DMS53 treated with DMSO at 0.1 percent for 48 hours (cell line): ENCODE data around the gene PPP2R3B.
"Not testable (repeated sequence)": the region's sequence is repeated elsewhere in the genome, so short reads cannot be mapped to it uniquely, and the experiment has no call there.

Experiments used
- DNase-seq: peaks from one replicate; lab custom pipeline; 2025; ENCODE audit not compliant: unreplicated experiment; lab: John Stamatoyannopoulos, UW

The PPP2R3B gene

GRCh38 chrX:386768-387575 is at the start of gene PPP2R3B:
TSS of gene PPP2R3B (minus strand) at chrX:386907. CDS start at chrX:386691, 216 bp downstream.
- DNase-seq: no peak

GRCh38 chrX:435536-436122 is 48.9 kb upstream of the PPP2R3B start:
- DNase-seq: no peak

DNA sequence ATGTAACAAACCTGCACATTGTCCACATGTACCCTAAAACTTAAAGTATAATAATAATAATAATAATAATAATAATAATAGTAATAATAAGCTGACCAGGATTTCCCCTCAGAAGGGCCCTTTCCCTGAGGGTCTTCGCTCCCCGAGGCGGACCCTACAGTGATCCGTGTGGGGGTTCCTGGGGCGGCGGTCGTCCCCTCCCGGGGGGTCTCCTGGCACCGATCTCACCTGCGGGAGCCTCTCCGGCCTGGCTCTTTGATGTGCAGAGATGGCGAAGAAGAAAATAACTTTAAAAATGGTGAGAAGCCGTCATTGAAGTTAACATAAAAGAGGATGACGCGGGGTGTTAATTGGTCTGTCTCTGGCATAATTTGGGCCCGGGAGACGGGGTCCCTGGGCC is 48.2 kb upstream of the PPP2R3B start:
- DNase-seq: no peak

GRCh38 chrX:433771-434170 is 47.1 kb upstream of the PPP2R3B start:
- DNase-seq: no peak

GRCh38 chrX:432666-433065 is 46.0 kb upstream of the PPP2R3B start:
- DNase-seq: not testable (repeated sequence)

GRCh38 chrX:431492-432111 is 44.9 kb upstream of the PPP2R3B start:
- no peak for DNase-seq

DNA sequence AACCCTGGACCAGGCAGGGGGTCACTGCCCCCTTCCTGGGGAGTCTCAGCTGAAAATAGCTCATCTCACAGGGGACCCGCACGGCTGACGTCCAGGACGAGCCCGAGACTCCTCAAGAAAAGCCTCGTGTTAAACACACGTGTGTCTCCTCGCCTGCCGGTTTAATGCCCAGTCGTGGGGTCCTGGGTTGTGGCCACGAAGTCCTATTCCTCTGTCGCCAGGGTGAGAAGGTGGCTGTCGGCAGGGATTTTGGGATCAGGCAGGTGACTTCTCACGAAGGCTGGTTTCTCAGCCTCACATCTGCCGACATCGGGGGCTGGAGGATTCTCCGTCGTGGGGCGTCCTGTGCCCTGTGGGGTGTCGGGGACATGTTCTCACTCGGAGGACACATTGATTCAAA is 44.3 kb upstream of the PPP2R3B start:
- no peak for DNase-seq

GRCh38 chrX:429266-429825 is 42.6 kb upstream of the PPP2R3B start:
- DNase-seq: no peak

DNA sequence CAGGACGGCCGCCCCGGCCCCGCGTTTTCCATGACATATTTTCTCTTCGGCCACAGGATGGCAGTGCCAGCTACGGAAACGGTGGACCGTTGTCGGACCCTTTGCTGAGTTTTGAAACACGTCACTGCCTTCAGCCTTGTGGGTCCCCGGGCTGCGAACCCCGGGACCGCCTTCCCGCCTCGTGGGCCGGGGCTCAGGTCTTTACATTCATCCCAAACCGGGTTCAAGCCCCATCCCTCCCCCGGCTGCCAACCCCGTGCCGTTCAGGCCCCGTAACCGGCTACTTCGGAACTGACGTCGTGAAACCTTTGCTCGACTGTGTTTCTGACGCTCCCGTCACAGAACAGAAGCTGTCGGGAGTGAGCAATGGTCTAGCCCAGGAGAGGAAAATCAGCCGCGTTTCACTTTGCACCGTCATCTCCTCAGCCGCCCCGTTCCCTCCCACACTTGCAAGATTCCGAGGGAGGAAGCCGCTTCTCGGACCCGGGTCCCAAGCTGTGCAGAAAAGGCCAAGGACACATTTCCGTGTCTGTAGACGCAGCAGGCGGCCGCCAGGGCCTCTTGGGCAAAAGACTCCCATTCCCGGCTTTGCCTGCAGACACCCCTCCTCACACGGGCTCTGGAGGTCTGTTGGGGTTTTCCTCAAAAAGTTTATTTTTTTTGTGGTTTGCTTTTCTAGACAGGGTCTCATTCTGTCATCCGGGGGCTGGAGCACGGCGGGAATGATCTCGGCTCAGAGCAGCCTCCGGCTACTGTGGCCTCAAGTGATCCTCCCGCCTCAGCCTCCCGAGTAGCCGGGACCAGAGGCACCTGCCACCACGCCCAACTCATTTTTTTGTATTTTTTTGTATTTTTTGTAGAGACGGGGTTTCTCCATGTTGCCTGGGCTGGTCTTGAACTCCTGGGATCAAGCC is 41.4 kb upstream of the PPP2R3B start:
- DNase-seq: no peak

DNA sequence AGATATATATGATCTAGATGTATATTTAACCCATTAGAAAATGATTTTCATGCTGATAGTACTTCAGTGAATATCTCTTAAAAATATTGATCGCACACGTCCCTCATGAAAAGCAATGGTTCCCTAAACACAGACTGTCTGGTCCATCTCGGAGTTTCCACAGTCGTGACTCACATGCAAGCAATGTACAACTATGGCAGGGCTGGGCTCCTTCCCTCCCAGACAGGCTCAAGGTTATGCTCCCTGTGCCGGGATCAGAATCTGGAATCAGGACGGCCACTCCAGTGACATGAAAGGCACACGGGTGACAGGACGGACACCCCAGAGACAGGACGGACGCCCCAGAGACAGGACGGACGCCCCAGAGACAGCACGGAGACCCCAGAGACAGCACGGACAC is 40.2 kb upstream of the PPP2R3B start:
- DNase-seq: no peak

DNA sequence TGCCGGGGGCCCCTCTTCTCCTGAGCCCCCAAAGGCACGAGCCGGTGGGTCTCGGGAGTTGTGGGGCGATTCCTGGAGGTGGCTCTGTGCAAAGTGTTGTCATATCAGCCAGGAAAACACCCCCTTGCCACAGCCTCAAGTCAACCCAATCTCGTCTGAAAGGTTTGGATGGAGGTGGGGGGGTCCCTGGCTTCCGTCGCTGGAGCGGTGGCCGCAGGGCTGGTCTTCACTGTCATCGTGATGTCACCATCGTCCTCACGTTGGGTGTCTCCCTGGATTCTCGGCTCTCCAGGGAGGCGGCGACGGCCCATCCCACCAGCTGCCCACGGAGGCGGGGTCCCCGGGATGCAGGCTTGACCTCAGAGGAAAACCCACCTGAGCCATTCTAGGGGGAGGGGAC is 38.3 kb upstream of the PPP2R3B start:
- DNase-seq: no peak

DNA sequence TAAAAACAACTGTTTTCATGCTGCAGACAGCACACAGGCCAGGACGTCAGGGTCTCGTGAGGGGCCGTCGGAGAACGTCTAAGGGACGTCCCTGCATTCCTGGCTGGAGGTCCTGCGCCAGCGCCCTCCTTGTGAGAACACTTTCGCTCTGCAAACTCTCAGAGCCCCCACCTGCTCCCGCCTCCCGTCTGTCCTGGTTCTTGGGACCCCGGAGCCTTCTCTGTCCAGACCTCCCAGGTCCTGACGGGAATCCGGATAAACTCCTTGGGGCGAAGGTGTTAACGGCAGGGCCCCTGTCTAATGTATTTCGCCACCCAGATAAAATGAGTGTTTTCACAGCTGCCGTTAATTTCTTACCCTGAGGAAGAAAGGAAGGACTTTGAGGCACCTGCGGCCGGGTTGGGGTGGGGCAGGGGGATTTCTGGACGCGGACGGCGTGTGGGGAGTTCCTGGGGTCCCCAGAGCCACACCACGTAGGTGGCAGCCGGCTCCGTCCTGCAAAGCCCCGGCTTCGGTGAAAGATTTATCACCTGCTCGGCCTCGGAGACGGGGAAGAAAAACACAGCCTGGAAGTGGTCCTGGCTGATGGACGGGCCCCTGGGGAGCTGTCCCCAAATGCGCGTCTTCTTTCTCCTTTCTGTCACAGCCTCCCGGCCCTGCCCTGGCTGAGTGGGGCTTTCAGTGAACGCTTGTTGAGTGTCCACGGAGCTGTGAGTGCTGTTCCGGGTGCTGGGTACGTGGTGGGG is 35.1 kb upstream of the PPP2R3B start:
- DNase-seq: no peak

DNA sequence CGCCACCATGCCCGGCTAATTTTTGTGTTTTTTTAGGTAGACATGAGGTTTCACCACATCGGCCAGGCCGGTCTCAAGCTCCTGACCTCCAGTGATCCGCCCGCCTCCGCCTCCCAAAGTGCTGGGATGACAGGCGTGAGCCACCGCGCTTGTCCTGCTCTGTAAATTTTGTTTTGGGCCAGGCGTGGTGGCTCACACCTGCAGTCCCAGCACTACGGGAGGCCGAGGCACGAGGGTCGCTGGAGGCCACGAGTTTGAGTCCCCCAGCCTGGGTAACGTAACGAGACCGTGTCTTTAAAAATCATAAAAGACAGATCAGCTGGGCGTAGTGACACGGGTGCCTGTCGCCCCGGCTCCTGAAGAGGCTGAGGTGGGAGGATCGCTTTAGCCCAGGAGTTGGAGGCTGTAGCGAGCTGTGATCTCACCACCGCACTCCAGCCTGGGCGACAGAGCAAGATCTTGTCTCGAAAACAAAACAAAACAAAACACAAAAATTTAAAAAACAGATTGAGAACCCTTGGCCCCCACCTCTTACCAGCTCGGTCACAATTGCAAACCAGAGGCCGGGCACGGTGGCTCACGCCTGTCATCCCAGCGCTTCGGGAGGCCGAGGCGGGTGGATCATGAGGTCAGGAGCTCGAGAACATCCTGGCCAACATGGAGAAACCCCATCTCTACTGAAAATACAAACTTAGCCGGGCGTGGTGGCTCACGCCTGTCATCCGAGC is 34.0 kb upstream of the PPP2R3B start:
- DNase-seq: no peak

- DNase-seq: no peak
Measured at GRCh38 chrX:418927-419729, 32.4 kb upstream of the PPP2R3B start.

DNA sequence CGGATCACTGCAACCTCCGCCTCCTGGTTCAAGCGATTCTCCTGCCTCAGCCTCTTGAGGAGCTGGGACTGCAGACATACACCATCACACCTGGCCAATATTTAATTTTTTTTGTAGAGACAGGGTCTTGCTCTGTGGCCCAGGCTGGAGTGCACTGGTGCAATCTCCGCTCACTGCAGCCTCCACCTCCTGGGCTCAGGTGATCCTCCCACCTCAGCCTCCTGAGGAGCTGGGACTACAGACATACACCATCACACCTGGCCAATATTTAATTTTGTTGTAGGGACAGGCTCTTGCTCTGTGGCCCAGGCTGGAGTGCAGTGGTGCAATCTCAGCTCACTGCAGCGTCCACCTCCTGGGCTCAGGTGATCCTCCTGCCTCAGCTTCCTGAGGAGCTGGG is 28.8 kb upstream of the PPP2R3B start:
- not testable (repeated sequence) for DNase-seq

- no peak for DNase-seq
Measured at GRCh38 chrX:413322-414201, 26.9 kb upstream of the PPP2R3B start.

DNA sequence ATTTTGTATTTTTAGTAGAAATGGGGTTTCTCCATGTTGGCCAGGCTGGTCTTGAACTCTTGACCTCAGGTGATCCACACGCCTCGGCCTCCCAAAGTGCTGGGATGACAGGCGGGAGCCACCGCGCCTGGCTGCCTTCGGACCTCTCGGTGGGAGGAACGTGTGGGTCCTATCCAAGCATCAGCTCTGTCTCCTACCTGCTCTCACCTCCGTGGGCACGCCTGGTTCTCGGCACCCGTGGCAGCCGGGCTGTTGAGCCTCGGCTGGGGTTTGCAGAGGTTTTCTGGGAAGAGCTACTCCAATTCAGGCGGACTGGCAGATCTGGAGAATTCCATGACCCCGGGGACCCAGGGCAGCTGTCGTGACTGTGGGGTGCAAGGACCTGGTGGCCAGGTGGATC is 23.6 kb upstream of the PPP2R3B start:
- no peak for DNase-seq

GRCh38 chrX:405149-405548 is 18.4 kb upstream of the PPP2R3B start:
- no peak for DNase-seq
